Activated CD4-positive, alpha-beta T cell treated with anti-CD3 and anti-CD28 coated beads, Interleukin-2, Interleukin-4, amounts not matched to agents 100 ng/mL and 50 ng/mL, durations not matched to agents 16 hours and 8 hours (primary cell): Measurements from ENCODE around the gene JCHAIN.
A peak's percentile ranks its signal among the peaks of the same experiment; 100 is the strongest.
"Not testable (repeated sequence)": the region's sequence is repeated elsewhere in the genome, so short reads cannot be mapped to it uniquely, and the experiment has no call there.

ENCODE experiments used
- DNase-seq: peaks from one replicate; pipeline ENCODE4 v3.0.0-alpha.2; 2020; ENCODE audit warnings: low spot score

The JCHAIN gene

GRCh38 chr4:70666369-70666768 is at the start of gene JCHAIN:
JCHAIN (minus strand) TSS chr4:70666508; CDS start chr4:70666490, 18 bp downstream.
- DNase-seq, result no peak

GRCh38 chr4:70715097-70715496 is 48.8 kb upstream of the JCHAIN start:
- no peak for DNase-seq

GRCh38 chr4:70714079-70714887 is 48.0 kb upstream of the JCHAIN start:
- no peak for DNase-seq

GRCh38 chr4:70713453-70714078 is 47.3 kb upstream of the JCHAIN start:
- no peak for DNase-seq

- no peak for DNase-seq
These were observed 46.5 kb upstream of the JCHAIN start for GRCh38 chr4:70712604-70713452.

GRCh38 chr4:70712150-70712549 is 45.8 kb upstream of the JCHAIN start:
- DNase-seq, result no peak

GRCh38 chr4:70711599-70711998 is 45.3 kb upstream of the JCHAIN start:
- DNase-seq, result no peak

GRCh38 chr4:70709611-70710205 is 43.4 kb upstream of the JCHAIN start:
- no peak for DNase-seq

- DNase-seq, result no peak
These were observed 40.2 kb upstream of the JCHAIN start for GRCh38 chr4:70706516-70706915.

GRCh38 chr4:70706044-70706461 is 39.7 kb upstream of the JCHAIN start:
- DNase-seq, result no peak

- DNase-seq, result peak; percentile 69
These were observed 39.1 kb upstream of the JCHAIN start for GRCh38 chr4:70705183-70706043.

GRCh38 chr4:70704931-70705182 is 38.5 kb upstream of the JCHAIN start:
- DNase-seq, result no peak

GRCh38 chr4:70704215-70704930 is 38.1 kb upstream of the JCHAIN start:
- peak; percentile 46 for DNase-seq

GRCh38 chr4:70703619-70704214 is 37.4 kb upstream of the JCHAIN start:
- DNase-seq, result no peak

- not testable (repeated sequence) for DNase-seq
These were observed 36.3 kb upstream of the JCHAIN start for GRCh38 chr4:70702592-70702991.

GRCh38 chr4:70701271-70701670 is 35.0 kb upstream of the JCHAIN start:
- DNase-seq, result no peak

GRCh38 chr4:70700712-70701111 is 34.4 kb upstream of the JCHAIN start:
- no peak for DNase-seq

- not testable (repeated sequence) for DNase-seq
These were observed 32.1 kb upstream of the JCHAIN start for GRCh38 chr4:70698435-70698834.

GRCh38 chr4:70694633-70695032 is 28.3 kb upstream of the JCHAIN start:
- DNase-seq, result not testable (repeated sequence)

GRCh38 chr4:70691661-70692060 is 25.4 kb upstream of the JCHAIN start:
- DNase-seq, result no peak
